ENCODE results near the gene PTPRG.
"Not testable (repeated sequence)": the region's sequence is repeated elsewhere in the genome, so short reads cannot be mapped to it uniquely, and the experiment has no call there.

Gene PTPRG

GRCh38 chr3:61812517-61812916 lies 251.1 kb downstream of the PTPRG start:
- H3K4me3 ChIP-seq (ENCODE audit: low read length), result no peak overlapping the region
- H3K9me2 ChIP-seq (replicated peaks; ENCODE audit: control insufficient read depth, low read length), result no peaks in the 10 kb centered on the region
- no peaks in the 10 kb centered on the region for H4K20me1 ChIP-seq (ENCODE audit: control insufficient read depth, insufficient read depth, low read depth, low read length)
- no peaks in the 10 kb centered on the region for H3K36me3 ChIP-seq (ENCODE audit: control insufficient read depth, low read length)
- H3K4me2 ChIP-seq (ENCODE audit: low read length), result no peak overlapping the region
- no peaks in the 10 kb centered on the region for H3K79me2 ChIP-seq (ENCODE audit: control insufficient read depth, low read length)
- H3K27ac ChIP-seq (ENCODE audit: low read depth, low read length), result no peak overlapping the region
- H3K4me1 ChIP-seq (ENCODE audit: control insufficient read depth, low read length), result no peaks in the 10 kb centered on the region
- no peak for TF ChIP-seq EZH2phosphoT487 (IDR thresholded peaks at IDR 0.05; ENCODE audit: borderline replicate concordance, low read length)
- no peak for TF ChIP-seq CTCF (IDR thresholded peaks at IDR 0.05; ENCODE audit: low read depth, low read length, poor library complexity, severe bottlenecking)
- peaks cover 2% of the 10 kb centered on the region; the same call in 1 of the 2 replicates for H3K27me3 ChIP-seq (ENCODE audit: control insufficient read depth, low read length)
- no peaks in the 10 kb centered on the region for H3K9me3 ChIP-seq (ENCODE audit: control insufficient read depth, insufficient read depth, low read length)
- H3F3A ChIP-seq (ENCODE audit: control insufficient read depth, insufficient read depth), result no peaks in the 10 kb centered on the region

- H3K27ac ChIP-seq (ENCODE audit: low read depth, low read length), result no peak overlapping the region
- no peaks in the 10 kb centered on the region for H3K4me1 ChIP-seq (ENCODE audit: control insufficient read depth, low read length)
- H3F3A ChIP-seq (ENCODE audit: control insufficient read depth, insufficient read depth), result no peaks in the 10 kb centered on the region
- H3K9me3 ChIP-seq (ENCODE audit: control insufficient read depth, insufficient read depth, low read length), result no peaks in the 10 kb centered on the region
- H3K36me3 ChIP-seq (ENCODE audit: control insufficient read depth, low read length), result no peaks in the 10 kb centered on the region
- H3K4me2 ChIP-seq (ENCODE audit: low read length), result no peak overlapping the region
- no peak overlapping the region for H3K4me3 ChIP-seq (ENCODE audit: low read length)
- TF ChIP-seq CTCF (IDR thresholded peaks at IDR 0.05; ENCODE audit: low read depth, low read length, poor library complexity, severe bottlenecking) (no peak), EZH2phosphoT487 (IDR thresholded peaks at IDR 0.05; ENCODE audit: borderline replicate concordance, low read length) (no peak)
- H4K20me1 ChIP-seq (ENCODE audit: control insufficient read depth, insufficient read depth, low read depth, low read length), result no peaks in the 10 kb centered on the region
- H3K27me3 ChIP-seq (ENCODE audit: control insufficient read depth, low read length), result peaks cover 5% of the 10 kb centered on the region; the same call in 1 of the 2 replicates
- H3K79me2 ChIP-seq (ENCODE audit: control insufficient read depth, low read length), result no peaks in the 10 kb centered on the region
- no peaks in the 10 kb centered on the region for H3K9me2 ChIP-seq (replicated peaks; ENCODE audit: control insufficient read depth, low read length)
Measured at GRCh38 chr3:61813636-61814035, 252.3 kb downstream of the PTPRG start.

- H3K4me2 ChIP-seq (ENCODE audit: low read length), result no peak overlapping the region
- no peak overlapping the region for H3K4me3 ChIP-seq (ENCODE audit: low read length)
- H3K27ac ChIP-seq (ENCODE audit: low read depth, low read length), result no peak overlapping the region
- TF ChIP-seq EZH2phosphoT487 (IDR thresholded peaks at IDR 0.05; ENCODE audit: borderline replicate concordance, low read length) (no peak), CTCF (IDR thresholded peaks at IDR 0.05; ENCODE audit: low read depth, low read length, poor library complexity, severe bottlenecking) (no peak)
- H3K4me1 ChIP-seq (ENCODE audit: control insufficient read depth, low read length), result no peaks in the 10 kb centered on the region
- H3K36me3 ChIP-seq (ENCODE audit: control insufficient read depth, low read length), result no peaks in the 10 kb centered on the region
- no peaks in the 10 kb centered on the region for H3K79me2 ChIP-seq (ENCODE audit: control insufficient read depth, low read length)
- no peaks in the 10 kb centered on the region for H3K9me2 ChIP-seq (replicated peaks; ENCODE audit: control insufficient read depth, low read length)
- H4K20me1 ChIP-seq (ENCODE audit: control insufficient read depth, insufficient read depth, low read depth, low read length), result no peaks in the 10 kb centered on the region
- no peaks in the 10 kb centered on the region for H3K9me3 ChIP-seq (ENCODE audit: control insufficient read depth, insufficient read depth, low read length)
- peaks cover 5% of the 10 kb centered on the region; the same call in 1 of the 2 replicates for H3K27me3 ChIP-seq (ENCODE audit: control insufficient read depth, low read length)
- no peaks in the 10 kb centered on the region for H3F3A ChIP-seq (ENCODE audit: control insufficient read depth, insufficient read depth)
Measured at GRCh38 chr3:61814674-61815073, 253.3 kb downstream of the PTPRG start.

GRCh38 chr3:61816304-61816703 lies 254.9 kb downstream of the PTPRG start:
- H3K4me3 ChIP-seq (ENCODE audit: low read length); H3K27me3 ChIP-seq (ENCODE audit: control insufficient read depth, low read length); H3K27ac ChIP-seq (ENCODE audit: low read depth, low read length); H3F3A ChIP-seq (ENCODE audit: control insufficient read depth, insufficient read depth); H3K9me2 ChIP-seq (replicated peaks; ENCODE audit: control insufficient read depth, low read length); H3K9me3 ChIP-seq (ENCODE audit: control insufficient read depth, insufficient read depth, low read length); H3K36me3 ChIP-seq (ENCODE audit: control insufficient read depth, low read length); H3K4me2 ChIP-seq (ENCODE audit: low read length); H4K20me1 ChIP-seq (ENCODE audit: control insufficient read depth, insufficient read depth, low read depth, low read length); H3K79me2 ChIP-seq (ENCODE audit: control insufficient read depth, low read length); H3K4me1 ChIP-seq (ENCODE audit: control insufficient read depth, low read length): not testable (repeated sequence)

Data from DOHH2 (cell line).